T-helper 1 cell treated with Interleukin-12 subunit alpha and Interleukin-12 subunit beta and Interleukin-4 antibody, amounts not matched to agents 30 μg/mL and 1 μg/mL, for 36 hours (primary cell): ENCODE results near the gene AGFG2.

Experiments
- H3K27ac Mint-ChIP-seq: one replicate; pipeline ENCODE4 v1.8.0; 2021; ENCODE audit warnings: mild to moderate bottlenecking, mixed read lengths
- H3K27me3 Mint-ChIP-seq: one replicate; pipeline ENCODE4 v1.8.0; 2021; ENCODE audit warnings: low read depth, mixed read lengths
- H3K36me3 Mint-ChIP-seq: one replicate; pipeline ENCODE4 v1.8.0; 2021; ENCODE audit warnings: low read depth, mixed read lengths
- H3K4me1 Mint-ChIP-seq: one replicate; pipeline ENCODE4 v1.8.0; 2021; ENCODE audit warnings: low read depth, mixed read lengths
- H3K4me3 Mint-ChIP-seq: one replicate; pipeline ENCODE4 v1.8.0; 2021; ENCODE audit warnings: mild to moderate bottlenecking, moderate library complexity, mixed read lengths
- H3K9me3 Mint-ChIP-seq: one replicate; pipeline ENCODE4 v1.8.0; 2021; ENCODE audit warnings: mixed read lengths

Gene AGFG2

DNA sequence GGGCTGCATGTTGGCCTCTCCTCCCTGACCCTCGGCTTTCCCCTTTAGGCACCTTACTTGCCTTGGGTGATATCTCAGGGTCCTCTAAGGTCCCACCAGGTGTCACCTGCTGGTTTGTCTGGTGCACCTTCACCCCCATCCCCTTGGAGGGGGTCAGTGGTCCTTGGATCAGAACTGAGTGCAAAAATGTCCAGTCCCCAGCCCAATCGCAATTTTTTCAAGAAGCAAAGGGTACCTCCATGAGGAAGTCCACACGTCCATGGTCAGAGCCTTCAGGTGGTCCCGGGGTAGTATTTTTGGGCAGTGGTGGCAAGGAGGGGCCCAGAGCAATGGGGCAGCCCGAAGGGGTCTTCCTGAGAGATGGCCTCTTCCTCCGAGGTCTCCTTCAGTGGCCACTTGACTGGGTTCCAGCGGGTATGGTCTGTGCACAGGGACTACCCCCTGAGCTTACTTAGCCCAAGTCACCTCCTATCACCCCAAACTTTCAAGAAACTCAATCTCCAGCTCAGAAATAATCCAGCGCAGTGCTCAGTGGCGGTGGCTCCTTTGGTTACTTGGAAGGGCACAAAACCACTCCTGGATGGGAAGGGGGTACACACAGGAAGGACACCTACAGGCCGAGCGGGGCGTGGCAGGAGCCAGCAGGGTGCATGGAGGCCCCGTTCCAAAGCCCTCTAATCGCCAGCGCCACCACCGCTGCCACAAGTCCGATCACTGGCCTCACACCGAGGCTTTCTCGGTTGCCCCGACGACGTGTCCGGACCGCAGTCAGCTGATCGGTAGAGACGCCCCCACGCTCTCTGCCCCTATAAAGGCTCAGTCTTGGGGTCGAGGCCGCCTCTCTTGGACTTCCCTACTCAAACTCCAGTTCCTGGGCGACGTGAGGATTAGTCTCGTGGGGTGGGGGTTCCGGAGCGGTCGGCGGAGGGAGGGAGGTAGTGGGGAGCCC is 30.2 kb downstream of the AGFG2 start:
- Mint-ChIP-seq H3K27me3 (no peaks in the 10 kb centered on the region), H3K4me1 (peaks cover 15% of the 10 kb centered on the region), H3K9me3 (no peaks in the 10 kb centered on the region), H3K36me3 (peaks cover 13% of the 10 kb centered on the region), H3K27ac (peak overlapping the region; percentile 36), H3K4me3 (no peak overlapping the region)

DNA sequence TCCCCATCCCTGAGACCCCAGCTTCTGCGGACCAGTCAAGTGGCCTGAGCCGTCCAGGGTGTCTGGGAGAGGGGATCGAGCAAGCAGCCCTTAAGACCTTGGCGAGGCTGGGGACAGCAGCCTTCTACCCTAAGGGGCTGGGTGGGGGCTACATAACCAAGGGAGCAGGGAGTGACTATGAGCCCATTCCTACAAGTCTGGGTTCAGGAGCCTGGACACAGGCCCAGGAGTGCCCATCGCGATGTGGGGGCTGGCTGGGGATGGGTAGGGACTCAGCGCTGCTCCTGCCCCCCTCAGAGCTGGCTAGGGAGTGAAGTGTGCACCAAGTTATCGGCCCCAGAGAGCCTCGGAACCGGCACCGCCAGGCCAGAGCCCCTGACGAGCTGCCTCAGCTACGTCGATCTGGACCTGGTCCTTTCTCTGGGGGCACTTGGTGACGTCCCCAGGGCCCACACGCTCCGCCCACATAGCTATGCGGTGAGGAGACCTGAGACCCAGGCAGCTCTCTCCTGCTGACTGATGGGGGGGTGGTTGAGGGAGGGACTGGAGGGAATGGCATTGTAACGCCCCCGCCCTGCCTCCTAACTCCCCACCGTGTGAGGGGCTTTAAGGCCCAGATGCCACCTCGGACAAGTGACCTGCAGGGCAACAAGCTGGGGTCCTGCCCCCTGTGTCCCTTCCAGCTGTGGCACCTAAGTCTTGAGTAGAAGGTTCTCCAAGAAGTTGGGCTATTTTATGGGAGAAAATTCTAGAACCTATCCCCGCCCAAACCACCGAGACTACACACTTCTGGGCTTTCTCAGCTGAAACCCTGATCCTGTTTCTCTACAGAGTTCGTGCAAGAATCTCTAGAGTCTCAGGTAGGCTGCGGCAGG is 32.2 kb downstream of the AGFG2 start:
- Mint-ChIP-seq H3K27ac (no peak overlapping the region), H3K4me3 (no peak overlapping the region), H3K27me3 (no peaks in the 10 kb centered on the region), H3K36me3 (peaks cover 12% of the 10 kb centered on the region), H3K4me1 (peaks cover 15% of the 10 kb centered on the region), H3K9me3 (no peaks in the 10 kb centered on the region)

DNA sequence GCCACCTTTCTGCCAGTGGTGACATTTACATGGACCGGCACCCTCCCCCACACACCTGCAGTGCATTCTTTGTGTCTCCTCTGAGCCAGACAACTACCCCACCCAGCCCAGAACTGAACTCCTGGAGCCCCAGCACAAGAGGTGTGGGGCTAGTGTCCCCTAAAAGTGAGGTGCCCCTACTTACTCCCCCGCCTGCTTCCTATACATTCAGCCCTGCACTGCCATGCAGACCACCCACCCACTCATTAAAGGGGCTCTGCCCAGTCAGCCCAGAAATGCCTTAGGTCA is 32.8 kb downstream of the AGFG2 start:
- Mint-ChIP-seq H3K36me3 (peaks cover 16% of the 10 kb centered on the region), H3K27ac (no peak overlapping the region), H3K9me3 (no peaks in the 10 kb centered on the region), H3K4me3 (no peak overlapping the region), H3K27me3 (no peaks in the 10 kb centered on the region), H3K4me1 (peaks cover 15% of the 10 kb centered on the region)

DNA sequence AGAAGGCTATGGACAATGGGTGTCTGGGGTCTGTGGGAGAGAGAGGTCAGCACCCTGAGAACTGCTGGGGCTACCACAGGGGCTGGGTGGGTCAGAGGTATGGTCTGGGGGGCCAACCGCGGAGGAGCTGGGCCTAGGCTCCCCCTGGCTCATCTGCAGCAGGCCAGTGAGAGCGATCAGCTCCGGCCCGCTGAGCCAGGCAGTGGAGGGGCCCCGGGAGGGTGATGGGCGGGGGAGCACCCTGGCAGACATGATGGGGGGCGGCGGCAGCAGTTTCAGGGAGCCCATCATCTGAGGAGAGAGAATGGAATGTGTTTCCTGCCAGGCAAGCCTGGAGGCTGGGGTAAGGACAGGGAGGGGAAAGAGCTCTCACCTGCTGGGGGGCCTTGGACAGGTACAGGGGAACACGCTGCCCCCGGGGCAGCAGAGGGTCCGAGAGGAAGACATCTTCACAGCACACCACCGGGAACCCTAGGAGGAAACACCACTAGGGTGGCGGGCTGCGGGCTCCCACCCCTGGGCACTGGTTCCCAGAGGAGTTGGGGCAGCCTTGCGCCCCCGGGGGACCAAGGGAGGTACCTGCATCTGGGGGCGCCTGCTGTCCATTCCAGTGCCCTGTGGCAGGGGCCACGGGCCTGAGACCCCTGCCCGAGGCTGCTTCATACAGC is 33.4 kb downstream of the AGFG2 start:
- H3K36me3 Mint-ChIP-seq: peaks cover 16% of the 10 kb centered on the region
- no peaks in the 10 kb centered on the region for H3K27me3 Mint-ChIP-seq
- no peak overlapping the region for H3K27ac Mint-ChIP-seq
- no peaks in the 10 kb centered on the region for H3K9me3 Mint-ChIP-seq
- H3K4me3 Mint-ChIP-seq: no peak overlapping the region
- H3K4me1 Mint-ChIP-seq: peaks cover 15% of the 10 kb centered on the region

DNA sequence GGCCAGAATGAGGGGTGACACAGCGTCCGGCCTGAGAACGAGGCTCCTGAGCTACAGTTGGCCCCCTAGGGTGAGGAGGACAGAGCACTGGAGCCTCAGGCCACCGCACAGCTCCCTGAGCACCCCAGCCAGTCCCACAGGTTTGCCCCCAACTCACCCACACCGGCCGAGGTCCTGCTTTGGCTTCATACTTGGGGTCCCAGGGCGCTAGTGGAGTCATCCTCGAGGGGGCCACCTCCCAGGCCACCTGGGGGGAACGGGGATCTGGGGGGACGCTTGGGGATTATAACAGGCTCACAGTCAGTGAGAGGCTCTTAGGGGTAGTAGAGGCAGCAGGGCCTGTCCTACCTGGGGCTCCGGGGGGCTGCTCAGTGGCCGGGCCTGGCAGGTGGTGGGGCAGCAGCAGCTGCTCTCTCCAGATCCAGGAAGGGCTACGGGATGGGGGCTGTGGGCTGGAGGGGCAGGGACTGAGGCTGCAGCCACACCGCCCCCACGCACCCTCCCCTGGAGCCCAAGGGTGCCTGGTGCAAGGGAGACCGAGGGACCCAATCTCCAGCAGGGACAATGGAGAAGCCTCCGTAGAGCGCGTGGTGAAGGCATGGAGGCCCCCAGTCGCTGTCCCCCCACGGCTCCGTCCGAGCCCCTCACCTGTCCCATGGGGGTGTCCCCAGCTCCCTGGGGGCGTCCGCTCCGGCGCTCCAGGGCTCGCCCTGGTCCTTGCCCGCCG is 34.1 kb downstream of the AGFG2 start:
- Mint-ChIP-seq H3K27me3 (no peaks in the 10 kb centered on the region), H3K27ac (no peak overlapping the region), H3K4me1 (peaks cover 14% of the 10 kb centered on the region), H3K9me3 (no peaks in the 10 kb centered on the region), H3K36me3 (peaks cover 18% of the 10 kb centered on the region), H3K4me3 (no peak overlapping the region)

DNA sequence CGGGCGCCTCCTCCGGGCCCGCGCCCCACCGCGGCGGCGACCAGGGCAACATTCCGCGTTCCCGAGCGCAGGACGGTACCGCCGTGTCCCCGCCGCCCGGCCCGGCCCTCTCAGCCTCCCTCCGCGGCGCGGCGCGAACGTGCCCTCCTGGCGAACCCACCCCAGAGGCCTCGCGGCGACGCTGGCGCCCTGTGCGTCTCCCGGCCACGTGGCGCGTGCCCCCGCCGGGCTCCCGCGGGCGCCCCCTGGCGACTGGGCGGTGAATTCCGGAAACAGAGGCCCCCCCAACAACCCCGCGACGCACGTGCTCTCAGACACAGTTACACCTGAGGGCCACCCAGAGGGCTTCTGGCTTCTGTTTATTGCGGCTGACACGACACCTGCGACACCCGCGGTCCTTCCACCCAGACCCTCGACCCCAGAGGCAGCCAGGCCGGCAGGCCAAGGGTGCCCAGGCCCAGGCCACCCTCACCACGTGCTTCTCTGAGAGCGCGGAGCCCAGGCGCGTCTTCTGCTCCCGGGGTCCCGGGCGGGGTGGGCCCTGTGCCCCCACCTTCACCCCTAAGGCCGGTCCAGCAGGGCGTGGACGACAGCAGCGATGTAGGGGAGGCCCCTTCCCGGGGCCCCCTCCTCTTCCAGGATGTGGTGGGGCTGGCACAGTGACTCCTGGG is 34.8 kb downstream of the AGFG2 start, which contains the start of gene SAP25:
SAP25 (minus strand) TSS at position 210 of the 671 bp plus-strand sequence; CDS start at position 52, 158 bp downstream.
- Mint-ChIP-seq H3K4me3 (no peak within 1 kb of the TSS), H3K9me3 (no peaks in the 10 kb centered on the region), H3K27me3 (no peaks in the 10 kb centered on the region), H3K36me3 (peaks cover 20% of the 10 kb centered on the region), H3K4me1 (peaks cover 11% of the 10 kb centered on the region), H3K27ac (no peak within 1 kb of the TSS)

DNA sequence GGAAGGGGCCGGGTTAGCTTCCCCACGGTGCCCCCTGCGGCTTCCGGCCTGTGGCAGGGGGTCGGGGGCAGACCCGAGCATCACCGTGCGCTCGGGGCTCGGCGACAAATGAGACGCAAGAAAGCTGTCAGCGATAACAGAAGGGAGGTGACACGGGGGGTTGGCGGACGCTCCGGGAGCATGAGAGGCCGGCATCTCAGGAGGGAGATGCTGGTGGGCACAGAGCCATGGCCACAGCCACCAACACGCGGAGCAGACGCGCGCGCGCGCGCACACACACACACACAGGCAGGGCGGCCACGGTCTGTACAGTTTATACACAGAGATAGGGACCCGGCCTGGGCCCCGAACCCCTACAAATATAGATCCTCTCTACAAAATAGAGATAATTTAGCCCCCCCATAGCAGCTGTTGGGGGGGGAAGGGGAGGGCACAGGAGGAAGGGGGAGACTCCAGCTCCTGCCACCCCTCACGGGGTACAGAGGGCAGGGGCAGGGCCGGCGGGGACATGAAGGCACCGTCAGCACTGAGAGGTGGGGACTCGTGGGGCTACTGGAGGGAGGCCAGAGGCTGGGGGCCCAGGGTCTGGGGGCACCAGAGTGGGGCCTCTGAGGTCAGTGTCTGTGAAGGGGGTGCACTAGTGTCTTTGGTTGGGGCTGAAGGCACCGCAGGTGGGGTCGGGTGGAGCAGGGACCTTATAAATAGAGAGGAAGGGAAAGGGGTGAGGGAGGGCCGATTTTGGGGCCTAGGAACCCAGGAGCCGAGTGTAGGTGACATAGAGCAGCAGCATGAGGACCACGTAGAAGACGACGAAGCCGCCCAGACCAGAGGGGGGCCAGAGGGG is 35.6 kb downstream of the AGFG2 start:
- H3K36me3 Mint-ChIP-seq: peaks cover 23% of the 10 kb centered on the region
- no peak overlapping the region for H3K27ac Mint-ChIP-seq
- H3K4me1 Mint-ChIP-seq: peaks cover 5% of the 10 kb centered on the region
- no peaks in the 10 kb centered on the region for H3K9me3 Mint-ChIP-seq
- H3K4me3 Mint-ChIP-seq: no peak overlapping the region
- no peaks in the 10 kb centered on the region for H3K27me3 Mint-ChIP-seq

DNA sequence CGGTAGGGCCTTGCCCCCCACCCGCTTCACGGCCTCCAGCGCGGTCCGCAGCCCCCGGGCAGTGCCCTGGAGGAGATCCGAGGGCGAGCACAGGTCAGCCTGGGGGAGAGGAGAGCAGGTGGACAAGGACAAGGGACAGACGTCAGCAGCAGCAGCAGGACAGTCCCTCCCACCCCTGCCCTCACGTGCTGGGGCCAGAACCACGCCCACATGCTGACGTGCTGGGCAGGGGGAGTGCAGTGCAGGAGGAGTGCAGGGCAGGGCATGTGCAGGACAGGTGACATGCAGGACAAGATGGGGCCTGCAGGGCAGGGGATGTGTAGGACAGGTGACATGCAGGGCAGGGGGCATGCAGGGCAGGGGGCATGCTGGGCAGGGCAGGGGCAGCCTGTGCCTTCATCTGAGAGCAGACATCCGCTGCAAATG is 36.2 kb downstream of the AGFG2 start:
- no peaks in the 10 kb centered on the region for H3K9me3 Mint-ChIP-seq
- H3K27me3 Mint-ChIP-seq: no peaks in the 10 kb centered on the region
- H3K36me3 Mint-ChIP-seq: peaks cover 26% of the 10 kb centered on the region
- H3K4me3 Mint-ChIP-seq: no peak overlapping the region
- H3K27ac Mint-ChIP-seq: no peak overlapping the region
- H3K4me1 Mint-ChIP-seq: peaks cover 5% of the 10 kb centered on the region

DNA sequence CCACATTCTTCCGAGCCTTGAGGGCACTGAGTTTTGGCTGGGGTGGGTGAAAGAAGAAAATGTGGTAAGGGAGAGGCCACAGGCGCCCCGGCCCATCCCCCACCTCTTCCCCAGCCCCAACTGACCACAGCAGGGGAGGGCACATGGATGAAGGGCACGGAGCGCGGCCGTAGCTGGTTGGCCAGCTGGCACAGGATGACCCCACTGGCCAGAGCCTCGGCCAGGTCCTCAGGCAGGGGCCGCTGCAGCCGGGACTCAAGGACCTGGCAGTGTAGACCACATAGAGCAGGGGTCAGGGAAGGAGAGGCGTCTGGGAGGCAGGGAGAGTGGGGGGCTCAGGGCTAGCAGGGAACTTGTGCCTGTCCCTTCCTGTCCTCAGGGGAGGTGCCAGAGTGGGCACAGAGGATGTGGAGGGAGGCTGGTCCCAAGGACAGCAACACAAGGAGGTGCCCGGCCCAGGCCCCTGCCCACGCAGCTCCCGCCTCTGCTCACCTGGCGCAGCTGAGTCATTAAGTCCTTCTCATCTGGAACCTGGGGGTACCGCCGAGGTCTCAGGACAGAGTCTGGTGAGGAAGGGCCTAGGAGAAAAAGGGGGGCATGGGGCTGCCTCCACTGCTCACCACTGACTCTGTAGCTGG is 36.9 kb downstream of the AGFG2 start:
- Mint-ChIP-seq H3K36me3 (peaks cover 26% of the 10 kb centered on the region), H3K4me3 (no peak overlapping the region), H3K27ac (no peak overlapping the region), H3K4me1 (peaks cover 5% of the 10 kb centered on the region), H3K9me3 (no peaks in the 10 kb centered on the region), H3K27me3 (no peaks in the 10 kb centered on the region)

DNA sequence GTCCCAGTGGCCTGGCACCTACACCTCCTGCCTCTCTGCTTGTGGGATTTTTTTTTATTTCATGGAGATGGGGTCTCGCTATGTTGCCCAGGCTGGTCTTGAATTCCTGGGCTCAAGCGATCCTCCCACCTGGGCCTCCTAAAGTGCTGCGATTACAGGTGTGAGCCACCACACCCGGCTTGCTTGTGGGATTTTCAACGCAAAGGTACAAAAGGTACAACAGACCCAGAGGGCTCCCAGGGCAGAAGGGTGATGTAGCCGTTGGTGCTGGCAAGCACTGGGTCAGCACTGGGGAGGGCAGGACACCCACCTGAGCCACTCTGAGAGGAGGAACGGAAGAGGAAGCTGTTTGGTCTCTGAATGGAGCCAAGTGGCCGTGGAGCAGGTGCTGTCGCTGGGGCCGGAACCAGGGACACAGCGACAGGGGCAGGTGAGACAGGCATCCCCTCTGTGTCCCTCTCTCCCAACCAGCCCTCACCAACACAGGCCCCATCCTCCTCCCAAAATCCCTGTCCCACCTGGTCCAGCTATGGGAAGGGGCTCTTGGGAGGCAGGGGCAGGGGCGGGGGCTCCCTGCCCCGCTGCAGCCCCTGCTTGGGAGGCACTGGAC is 37.5 kb downstream of the AGFG2 start:
- H3K36me3 Mint-ChIP-seq: peaks cover 26% of the 10 kb centered on the region
- no peaks in the 10 kb centered on the region for H3K9me3 Mint-ChIP-seq
- no peaks in the 10 kb centered on the region for H3K27me3 Mint-ChIP-seq
- no peak overlapping the region for H3K27ac Mint-ChIP-seq
- H3K4me3 Mint-ChIP-seq: no peak overlapping the region
- H3K4me1 Mint-ChIP-seq: peaks cover 5% of the 10 kb centered on the region

DNA sequence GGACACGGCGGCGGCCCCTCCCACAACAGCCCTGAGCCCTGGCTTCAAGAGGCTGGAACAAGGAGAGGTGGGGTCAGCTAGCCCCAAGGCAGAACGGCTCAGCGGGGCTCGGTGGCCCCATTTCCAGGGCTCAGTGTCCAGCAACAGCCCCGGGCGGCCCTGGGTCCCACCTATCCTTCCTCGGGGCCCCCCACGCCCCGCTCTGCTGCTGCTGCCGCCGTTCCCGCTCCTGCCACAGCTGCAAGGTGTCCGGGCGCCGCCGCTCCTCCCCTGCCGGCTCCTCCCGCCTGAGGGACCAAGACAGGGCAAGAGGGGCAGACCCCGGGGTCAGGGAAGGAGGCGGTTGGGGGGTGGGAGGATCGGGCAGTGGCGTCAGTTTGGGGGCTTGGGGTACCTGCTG is 38.1 kb downstream of the AGFG2 start:
- H3K4me3 Mint-ChIP-seq: no peak overlapping the region
- no peaks in the 10 kb centered on the region for H3K27me3 Mint-ChIP-seq
- H3K27ac Mint-ChIP-seq: no peak overlapping the region
- no peaks in the 10 kb centered on the region for H3K9me3 Mint-ChIP-seq
- peaks cover 2% of the 10 kb centered on the region for H3K4me1 Mint-ChIP-seq
- peaks cover 20% of the 10 kb centered on the region for H3K36me3 Mint-ChIP-seq

DNA sequence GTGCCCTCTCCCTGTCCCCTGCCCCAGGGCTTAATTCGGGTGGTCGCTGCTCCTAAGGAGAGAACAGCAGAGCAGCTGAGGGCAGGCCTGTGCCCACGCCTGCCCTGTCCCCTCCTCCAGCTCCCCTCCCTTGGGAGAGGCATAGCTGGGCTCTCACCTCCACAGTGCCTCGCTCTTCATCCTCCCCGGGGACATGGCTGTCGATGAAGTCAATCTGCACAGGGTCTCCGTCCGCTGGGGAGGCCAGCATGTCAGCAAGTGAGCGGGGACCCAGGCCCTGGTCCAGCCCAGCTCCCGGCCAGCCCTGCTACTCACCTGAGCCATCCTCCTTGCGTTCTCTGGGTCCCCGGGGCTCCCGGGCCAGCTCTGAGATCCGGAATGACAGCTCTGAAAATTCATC is 38.5 kb downstream of the AGFG2 start:
- peaks cover 2% of the 10 kb centered on the region for H3K4me1 Mint-ChIP-seq
- H3K4me3 Mint-ChIP-seq: no peak overlapping the region
- peaks cover 18% of the 10 kb centered on the region for H3K36me3 Mint-ChIP-seq
- H3K27ac Mint-ChIP-seq: no peak overlapping the region
- no peaks in the 10 kb centered on the region for H3K9me3 Mint-ChIP-seq
- H3K27me3 Mint-ChIP-seq: no peaks in the 10 kb centered on the region
